Activated T-helper 1 cell treated with Interleukin-2 at 50 U/mL for 16 hours (primary cell): Measurements from ENCODE around the gene ZW10.
A peak's percentile ranks its signal among the peaks of the same experiment; 100 is the strongest.
"Not testable (repeated sequence)": the region's sequence is repeated elsewhere in the genome, so short reads cannot be mapped to it uniquely, and the experiment has no call there.

ENCODE experiments used
- DNase-seq: peaks from one replicate; pipeline ENCODE4 v3.0.0-alpha.2; 2020; ENCODE audit warnings: low read depth

Gene ZW10, protein sequence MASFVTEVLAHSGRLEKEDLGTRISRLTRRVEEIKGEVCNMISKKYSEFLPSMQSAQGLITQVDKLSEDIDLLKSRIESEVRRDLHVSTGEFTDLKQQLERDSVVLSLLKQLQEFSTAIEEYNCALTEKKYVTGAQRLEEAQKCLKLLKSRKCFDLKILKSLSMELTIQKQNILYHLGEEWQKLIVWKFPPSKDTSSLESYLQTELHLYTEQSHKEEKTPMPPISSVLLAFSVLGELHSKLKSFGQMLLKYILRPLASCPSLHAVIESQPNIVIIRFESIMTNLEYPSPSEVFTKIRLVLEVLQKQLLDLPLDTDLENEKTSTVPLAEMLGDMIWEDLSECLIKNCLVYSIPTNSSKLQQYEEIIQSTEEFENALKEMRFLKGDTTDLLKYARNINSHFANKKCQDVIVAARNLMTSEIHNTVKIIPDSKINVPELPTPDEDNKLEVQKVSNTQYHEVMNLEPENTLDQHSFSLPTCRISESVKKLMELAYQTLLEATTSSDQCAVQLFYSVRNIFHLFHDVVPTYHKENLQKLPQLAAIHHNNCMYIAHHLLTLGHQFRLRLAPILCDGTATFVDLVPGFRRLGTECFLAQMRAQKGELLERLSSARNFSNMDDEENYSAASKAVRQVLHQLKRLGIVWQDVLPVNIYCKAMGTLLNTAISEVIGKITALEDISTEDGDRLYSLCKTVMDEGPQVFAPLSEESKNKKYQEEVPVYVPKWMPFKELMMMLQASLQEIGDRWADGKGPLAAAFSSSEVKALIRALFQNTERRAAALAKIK

GRCh38 chr11:113773416-113774173, at the start of gene ZW10:
ZW10 (minus strand) TSS chr11:113773692; CDS start chr11:113773666, 26 bp downstream.
- peak; percentile 87 for DNase-seq

DNA sequence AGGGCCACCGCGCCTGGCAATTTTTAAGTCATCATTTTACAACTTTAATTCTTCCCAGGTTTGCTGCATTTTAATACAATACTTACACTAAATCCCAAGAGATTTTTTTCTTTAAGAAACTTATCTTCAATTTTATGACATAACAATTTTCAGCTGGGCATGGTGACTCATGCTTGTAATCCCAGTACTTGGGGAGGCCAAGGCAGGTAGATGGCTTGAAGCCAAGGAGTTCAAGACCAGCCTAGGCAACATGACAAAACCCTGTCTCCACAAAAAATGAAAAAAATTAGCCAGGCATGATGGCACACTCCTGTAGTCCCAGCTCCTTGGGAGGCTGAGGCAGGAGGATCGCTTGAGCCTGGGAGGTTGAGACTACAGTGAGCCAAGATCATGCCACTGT, 44.9 kb upstream of the ZW10 start:
- DNase-seq = no peak

GRCh38 chr11:113817626-113818025, 44.1 kb upstream of the ZW10 start:
- no peak for DNase-seq

DNA sequence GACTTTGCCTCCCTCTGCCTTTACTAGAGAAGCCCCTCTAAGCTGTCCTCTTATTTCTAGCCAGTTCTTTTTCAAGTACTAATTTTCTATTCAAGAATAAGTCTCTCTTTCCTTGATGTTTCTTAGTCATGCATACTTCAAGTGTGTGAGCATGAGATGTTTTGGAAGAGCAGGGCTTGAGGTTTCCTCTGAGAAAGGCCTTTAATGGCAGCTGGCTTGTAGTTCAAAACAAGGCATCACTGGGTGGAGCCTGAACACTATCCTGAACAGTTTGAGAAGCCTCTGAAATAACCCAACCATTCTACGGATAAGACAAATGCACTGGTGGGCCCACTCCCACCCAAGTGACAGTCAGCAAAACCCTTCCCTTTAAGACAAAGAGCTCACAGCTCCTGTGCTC, 43.7 kb upstream of the ZW10 start:
- no peak for DNase-seq

- no peak for DNase-seq
Measured at GRCh38 chr11:113814181-113814580, 40.7 kb upstream of the ZW10 start.

DNA sequence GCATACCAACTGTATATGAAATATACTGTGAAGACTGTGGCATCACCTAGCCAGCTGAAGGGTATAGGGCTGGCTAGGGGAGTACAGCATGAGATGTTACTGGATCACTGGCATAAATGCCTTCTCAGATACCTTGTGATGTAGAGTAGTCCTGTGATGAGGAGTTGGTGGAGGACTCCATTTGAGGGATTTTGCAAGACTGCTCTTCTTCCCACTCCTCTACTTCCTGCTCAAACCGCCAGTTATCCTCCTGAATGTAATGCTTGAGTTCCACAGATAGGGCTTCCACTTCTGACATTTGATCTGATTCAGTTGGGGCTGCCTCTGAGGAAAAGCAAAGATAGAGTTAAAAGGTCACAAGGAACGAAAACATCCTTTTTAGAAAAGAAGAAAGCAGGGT, 35.4 kb upstream of the ZW10 start:
- DNase-seq = no peak

GRCh38 chr11:113806406-113806805, 32.9 kb upstream of the ZW10 start:
- DNase-seq = no peak

DNA sequence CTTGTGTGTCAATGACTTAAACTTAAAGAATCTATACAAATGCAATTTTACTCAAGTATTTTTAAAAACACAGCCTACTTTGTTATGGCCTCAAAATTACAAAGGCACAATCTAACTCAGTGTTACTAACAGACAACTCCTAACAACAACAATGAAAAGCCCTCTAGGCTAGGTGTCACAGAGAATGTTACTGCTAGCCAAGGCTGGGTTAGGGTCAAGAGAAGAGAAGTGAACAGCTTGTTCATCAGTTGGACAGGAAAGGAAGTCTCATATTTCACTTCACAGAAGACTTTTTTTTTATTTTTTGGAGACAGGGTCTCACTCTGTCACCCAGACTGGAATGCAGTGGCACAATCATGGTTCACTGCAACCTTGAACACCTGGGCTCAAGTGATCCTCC, 32.1 kb upstream of the ZW10 start:
- no peak for DNase-seq

DNA sequence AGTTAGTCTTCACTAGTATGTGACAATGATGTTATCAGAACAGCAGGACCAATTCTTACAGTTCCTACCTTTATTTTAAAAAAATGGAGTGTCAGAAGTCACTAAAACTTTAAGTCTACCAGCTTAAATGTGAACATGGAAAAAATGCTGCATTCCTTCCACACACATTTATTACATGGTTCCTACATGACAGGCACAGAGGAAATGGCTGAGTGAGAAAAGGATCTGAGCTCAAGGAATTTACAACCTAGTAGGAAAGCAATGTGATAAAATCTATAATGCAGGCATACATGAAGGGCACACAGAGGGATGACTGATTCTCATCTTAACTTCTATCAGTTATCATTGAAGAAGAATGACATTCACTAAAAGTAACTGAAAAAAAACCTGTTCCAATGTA, 29.1 kb upstream of the ZW10 start:
- no peak for DNase-seq

DNA sequence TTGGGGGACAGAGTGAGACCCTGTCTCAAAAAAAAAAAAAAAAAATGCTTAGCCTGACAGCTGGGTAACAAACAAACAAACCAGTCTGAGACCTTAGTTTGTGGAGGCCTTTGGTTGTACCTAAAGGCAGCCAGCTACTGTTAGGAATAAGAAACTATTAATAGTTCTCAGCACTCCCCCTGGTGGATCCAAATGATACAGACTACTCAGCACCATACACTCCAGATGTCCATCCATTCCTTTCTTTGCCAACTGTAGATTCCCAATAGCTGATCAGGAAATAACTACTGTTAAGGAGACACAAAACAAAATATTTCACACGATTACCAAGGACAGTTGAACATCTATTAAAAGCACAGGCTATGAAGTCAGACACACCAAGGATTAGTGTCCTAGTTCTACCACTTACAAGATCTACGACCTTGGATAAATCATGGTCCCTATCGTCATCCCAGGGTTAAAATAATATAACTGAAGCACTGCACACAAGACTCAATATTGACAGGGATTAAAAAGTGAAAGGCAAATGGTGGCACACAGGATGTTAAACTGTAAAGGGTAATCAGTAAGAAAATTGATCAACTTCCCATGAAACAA, 23.3 kb upstream of the ZW10 start:
- DNase-seq = no peak

- DNase-seq = no peak
Measured at GRCh38 chr11:113789675-113790320, 16.3 kb upstream of the ZW10 start.

- DNase-seq = not testable (repeated sequence)
Measured at GRCh38 chr11:113789016-113789415, 15.5 kb upstream of the ZW10 start.

- DNase-seq = no peak
Measured at GRCh38 chr11:113782134-113782533, 8.6 kb upstream of the ZW10 start.

GRCh38 chr11:113781682-113782081, 8.2 kb upstream of the ZW10 start:
- DNase-seq = no peak

DNA sequence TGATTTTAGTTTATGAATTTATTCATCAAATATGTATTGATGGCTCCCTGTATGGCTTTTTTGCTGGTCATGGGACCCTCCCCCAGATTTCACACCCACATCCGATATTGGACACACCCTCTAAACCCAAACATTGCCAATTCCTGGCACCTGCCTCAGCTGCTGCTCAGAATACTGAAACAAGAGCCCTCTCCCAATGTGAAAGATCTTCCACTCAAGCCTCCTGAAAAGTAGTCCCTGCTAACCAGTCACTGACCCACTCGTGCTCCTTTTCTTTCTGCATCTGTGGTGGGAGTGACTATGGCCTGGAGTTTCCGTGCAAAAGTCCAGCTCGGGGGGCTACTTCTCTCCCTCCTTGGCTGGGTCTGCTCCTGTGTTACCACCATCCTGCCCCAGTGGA, 6.0 kb upstream of the ZW10 start, which contains the start of gene CLDN25:
Gene CLDN25, plus strand, starts transcription at position 301 of the 400 bp plus-strand sequence. Its CDS starts 0 bp downstream, at position 301.
- DNase-seq = no peak

- DNase-seq = no peak
Measured at GRCh38 chr11:113778111-113778910, 4.8 kb upstream of the ZW10 start.

DNA sequence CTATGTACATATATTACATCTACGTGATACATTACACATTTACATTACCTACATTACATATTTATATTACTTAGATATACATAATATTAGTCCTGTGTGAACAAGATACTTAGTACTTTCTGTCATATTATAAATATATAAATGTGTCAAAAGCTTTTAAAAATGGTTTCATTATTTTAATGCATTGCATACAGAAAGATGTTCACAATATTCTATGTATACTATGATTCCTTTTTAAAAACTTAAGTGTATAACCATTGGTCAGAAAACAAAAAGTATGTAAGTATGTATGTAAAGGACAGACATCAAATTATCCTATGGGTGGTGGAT, 647 bp upstream of the ZW10 start:
- DNase-seq = no peak

DNA sequence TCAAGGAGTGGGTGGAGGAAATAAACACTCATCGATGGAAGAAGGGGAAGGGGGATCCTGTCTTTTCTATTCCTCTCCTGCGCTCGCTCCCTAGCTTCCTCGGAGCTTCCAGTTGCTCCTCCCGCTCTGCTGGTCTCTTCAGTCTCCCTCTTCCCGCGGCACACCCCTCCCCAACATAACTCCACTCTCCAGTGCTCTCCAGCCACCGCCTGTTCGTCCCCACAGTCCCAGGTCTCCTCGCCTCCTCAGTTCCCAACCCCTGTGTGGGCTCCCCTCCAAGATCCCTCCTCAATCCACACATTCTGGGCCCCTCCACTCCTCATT, 438 bp downstream of the ZW10 start:
- no peak for DNase-seq

GRCh38 chr11:113771964-113772363, 1.5 kb downstream of the ZW10 start:
- no peak for DNase-seq

DNA sequence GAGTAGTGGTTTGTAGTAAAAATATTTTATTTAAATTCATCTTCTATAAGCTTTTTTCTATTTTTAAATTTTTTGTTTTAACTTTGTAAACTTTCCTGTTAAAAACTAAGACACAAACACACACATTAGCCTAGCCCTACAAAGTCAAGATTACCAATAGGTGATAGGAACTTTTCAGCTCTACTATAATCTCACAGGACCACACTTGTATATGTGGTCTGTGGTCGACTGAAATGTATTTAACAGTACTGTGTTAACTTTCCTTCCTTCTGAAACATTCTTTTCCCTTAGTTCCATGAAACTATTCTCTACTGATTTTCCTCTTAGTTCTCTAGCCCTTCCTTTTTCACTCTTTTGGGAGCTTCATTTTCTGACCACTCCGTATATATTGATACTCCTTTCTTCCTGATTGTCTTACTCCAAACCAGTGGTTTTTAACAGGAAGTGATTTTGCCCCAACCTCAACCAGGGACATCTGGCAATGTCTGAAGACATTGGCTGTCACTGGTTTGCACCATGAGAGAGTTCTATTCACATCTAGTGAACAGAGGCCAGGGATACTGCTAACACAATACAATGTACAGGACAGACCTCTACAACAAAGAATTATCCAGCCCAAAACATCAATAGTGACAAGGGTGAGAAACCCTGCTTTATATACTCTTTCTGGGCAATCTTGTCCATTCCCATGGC, 8.8 kb downstream of the ZW10 start:
- DNase-seq = no peak
